Ascending aorta (tissue), 2 donors: ENCODE data around the gene KLF2. TPM values are rescaled to one million over a fixed set of nuclear protein-coding genes. Genes with fewer than 3 reads are reported as not detected.

ENCODE experiments used
- DNase-seq, 2 donors: peaks; one replicate each; pipeline ENCODE4 v3.0.0-alpha.2; 2019; ENCODE audit warnings: low spot score in 2 of 2
- H3K27ac ChIP-seq, 2 donors: fragments of 200-600 bp; sonication (generic); one replicate each; pipeline ENCODE4 v1.5.1; 2016 to 2017; ENCODE audit warnings: mild to moderate bottlenecking in 1 of 2
- H3K27me3 ChIP-seq: fragments of 200-600 bp; sonication (generic); one replicate; pipeline ENCODE4 v1.5.1; 2017
- H3K36me3 ChIP-seq, 2 donors: fragments of 200-600 bp; sonication (generic); one replicate each; pipeline ENCODE4 v1.5.1; 2016
- H3K4me1 ChIP-seq, 2 donors: fragments of 200-600 bp; sonication (generic); one replicate each; pipeline ENCODE4 v1.5.1; 2016 to 2017; ENCODE audit warnings: mild to moderate bottlenecking in 1 of 2
- H3K4me3 ChIP-seq, 2 donors: fragments of 200-600 bp; sonication (generic); one replicate each; pipeline ENCODE4 v1.5.1; 2016 to 2017; ENCODE audit warnings: mild to moderate bottlenecking in 1 of 2
- H3K9me3 ChIP-seq, 2 donors: fragments of 200-600 bp; sonication (generic); one replicate each; pipeline ENCODE4 v1.5.1; 2016
- CTCF ChIP-seq, 3 experiments: fragments of 200-600 bp in 2 of 3; fragments of 450-650 bp in 1 of 3; sonication (generic) in 2 of 3; IDR thresholded peaks; one replicate each; pipeline ENCODE4 v1.5.1; 2016 to 2019; ENCODE audit warnings: antibody characterized with exemption in 3 of 3, mild to moderate bottlenecking in 1 of 3, moderate library complexity in 1 of 3
- intact Hi-C: fragments of 100-400 bp; cut with DNase I; formaldehyde crosslinking; loops from one replicate; pipeline ENCODE4 v1.15.1; 2023
- total RNA-seq: library from RNA; depleted of rRNA; stranded (reverse); fragments of >200 nt; gene quantifications from one replicate; pipeline ENCODE4 v1.1.0, GENCODE V29; 2016

The KLF2 gene
- total RNA-seq, 1 donor from 2014 or later: 281 TPM

- Histone ChIP-seq H3K36me3 (peaks cover 0 to 8% of the 10 kb centered on the region in 2 donors), H3K9me3 (no peaks in the 10 kb centered on the region)
- intact Hi-C loops: no loop called here
Measured at GRCh38 chr19:16366433-16367260, 42.0 kb downstream of the KLF2 start.

GRCh38 chr19:16367261-16367683, 42.6 kb downstream of the KLF2 start:
- Histone ChIP-seq H3K27ac (no peak overlapping the region), H3K9me3 (no peaks in the 10 kb centered on the region), H3K27me3 (no peaks in the 10 kb centered on the region), H3K4me3 (no peak overlapping the region), H3K36me3 (peaks cover 0 to 8% of the 10 kb centered on the region in 2 donors), H3K4me1 (no peaks in the 10 kb centered on the region)
- intact Hi-C loops: no loop called here
- no peak for TF ChIP-seq CTCF (IDR thresholded peaks at IDR 0.05)
- DNase-seq: no peak

More at GRCh38 chr19:16366433-16367260, 42.0 kb downstream of the KLF2 start:
- Histone ChIP-seq H3K27me3 (no peaks in the 10 kb centered on the region), H3K4me3 (no peak overlapping the region), H3K4me1 (no peaks in the 10 kb centered on the region), H3K27ac (no peak overlapping the region)
- TF ChIP-seq CTCF (IDR thresholded peaks at IDR 0.05): no peak
- no peak for DNase-seq

GRCh38 chr19:16368385-16369305, 44.0 kb downstream of the KLF2 start:
- intact Hi-C loops: no loop called here
- H3K4me1 ChIP-seq: no peaks in the 10 kb centered on the region
- H3K27ac ChIP-seq: no peak overlapping the region
- no peaks in the 10 kb centered on the region for H3K27me3 ChIP-seq
- H3K36me3 ChIP-seq: peaks cover 3 to 8% of the 10 kb centered on the region in 2 donors
- no peak for TF ChIP-seq CTCF (IDR thresholded peaks at IDR 0.05)
- no peak overlapping the region for H3K4me3 ChIP-seq
- no peak for DNase-seq
- H3K9me3 ChIP-seq: no peaks in the 10 kb centered on the region

GRCh38 chr19:16369306-16369663, 44.7 kb downstream of the KLF2 start:
- H3K4me1 ChIP-seq: no peaks in the 10 kb centered on the region

More at GRCh38 chr19:16369306-16369663, 44.7 kb downstream of the KLF2 start:
- Histone ChIP-seq H3K36me3 (peaks cover 4 to 10% of the 10 kb centered on the region in 2 donors), H3K9me3 (no peaks in the 10 kb centered on the region), H3K27me3 (no peaks in the 10 kb centered on the region), H3K4me3 (no peak overlapping the region), H3K27ac (no peak overlapping the region)
- intact Hi-C loops: no loop called here
- no peak for DNase-seq
- no peak for TF ChIP-seq CTCF (IDR thresholded peaks at IDR 0.05)
